H9 (cell line): ENCODE results near the gene CFAP100. TPM values are rescaled to one million over a fixed set of nuclear protein-coding genes. Genes with fewer than 3 reads are reported as not detected.

Source experiments
- DNase-seq: peaks from one replicate; pipeline ENCODE4 v3.0.0-alpha.2; 2017
- H2AFZ ChIP-seq: one replicate; pipeline ENCODE4 v1.6.1; 2013; ENCODE audit warnings: mild to moderate bottlenecking, low read length, control low read depth, moderate library complexity
- H2AK5ac ChIP-seq: 2 replicates; pipeline ENCODE4 v1.6.1; 2013; ENCODE audit warnings: low read length, control low read depth, mixed read lengths; ENCODE audit not compliant: insufficient read length
- H2BK120ac ChIP-seq: one replicate; pipeline ENCODE4 v1.6.1; 2013; ENCODE audit warnings: low read depth, mild to moderate bottlenecking, low read length, control low read depth, inconsistent platforms; ENCODE audit not compliant: poor library complexity, severe bottlenecking
- H2BK12ac ChIP-seq: 2 replicates; pipeline ENCODE4 v1.6.1; 2013; ENCODE audit warnings: low read length, control low read depth, mixed read lengths, low read depth; ENCODE audit not compliant: insufficient read length
- H2BK15ac ChIP-seq: 2 replicates; pipeline ENCODE4 v1.6.1; 2013; ENCODE audit warnings: low read depth, low read length, control low read depth
- H2BK20ac ChIP-seq: one replicate; pipeline ENCODE4 v1.6.1; 2013; ENCODE audit warnings: low read depth, mild to moderate bottlenecking, low read length, control low read depth, inconsistent platforms; ENCODE audit not compliant: poor library complexity, severe bottlenecking
- H2BK5ac ChIP-seq: 2 replicates; pipeline ENCODE4 v1.6.1; 2013; ENCODE audit warnings: low read length, control low read depth, mixed read lengths; ENCODE audit not compliant: insufficient read length
- H3K14ac ChIP-seq: 2 replicates; pipeline ENCODE4 v1.6.1; 2013; ENCODE audit warnings: low read length, control low read depth; ENCODE audit not compliant: insufficient read depth
- H3K18ac ChIP-seq: 2 replicates; pipeline ENCODE4 v1.6.1; 2013; ENCODE audit warnings: low read depth, mild to moderate bottlenecking, mixed read lengths, low read length, control low read depth; ENCODE audit not compliant: insufficient read length
- H3K23ac ChIP-seq: 2 replicates; pipeline ENCODE4 v1.6.1; 2013; ENCODE audit warnings: low read length, control low read depth, mixed read lengths, low read depth; ENCODE audit not compliant: insufficient read length
- H3K23me2 ChIP-seq: 2 replicates; pipeline ENCODE4 v1.6.1; 2013; ENCODE audit warnings: low read depth, mild to moderate bottlenecking, mixed read lengths, low read length, control low read depth; ENCODE audit not compliant: insufficient read length, poor library complexity, severe bottlenecking
- H3K27ac ChIP-seq: 2 replicates; pipeline ENCODE4 v1.5.1; 2013; ENCODE audit warnings: low read length, control low read depth, mixed read lengths, low read depth; ENCODE audit not compliant: insufficient read length
- H3K27me3 ChIP-seq: 2 replicates; pipeline ENCODE4 v1.6.1; 2013; ENCODE audit warnings: low read length, control low read depth, inconsistent platforms; ENCODE audit not compliant: insufficient read depth
- H3K4ac ChIP-seq: 2 replicates; pipeline ENCODE4 v1.6.1; 2013; ENCODE audit warnings: low read depth, mild to moderate bottlenecking, control low read depth, inconsistent platforms, low read length, moderate library complexity
- H3K4me1 ChIP-seq: 2 replicates; pipeline ENCODE4 v1.6.1; 2013; ENCODE audit warnings: low read length, control low read depth, inconsistent platforms; ENCODE audit not compliant: insufficient read depth
- H3K4me2 ChIP-seq: 2 replicates; pipeline ENCODE4 v1.6.1; 2013; ENCODE audit warnings: low read length, control low read depth, mixed read lengths; ENCODE audit not compliant: insufficient read length, insufficient read depth
- H3K56ac ChIP-seq: 2 replicates; pipeline ENCODE4 v1.6.1; 2013; ENCODE audit warnings: low read depth, mild to moderate bottlenecking, mixed read lengths, low read length, control low read depth; ENCODE audit not compliant: insufficient read length
- H3K79me1 ChIP-seq: 2 replicates; pipeline ENCODE4 v1.6.1; 2013; ENCODE audit warnings: low read depth, mild to moderate bottlenecking, moderate library complexity, low read length, control low read depth, inconsistent platforms; ENCODE audit not compliant: insufficient read depth, poor library complexity, severe bottlenecking
- H3K79me2 ChIP-seq: 2 replicates; pipeline ENCODE4 v1.6.1; 2013; ENCODE audit warnings: low read length, control low read depth, inconsistent platforms; ENCODE audit not compliant: insufficient read depth
- H3K9ac ChIP-seq: 2 replicates; pipeline ENCODE4 v1.6.1; 2013; ENCODE audit warnings: low read length, control low read depth, mixed read lengths; ENCODE audit not compliant: insufficient read length; ENCODE audit errors: extremely low read depth
- H3K9me3 ChIP-seq: one replicate; pipeline ENCODE4 v1.6.1; 2013; ENCODE audit warnings: low read depth, low read length, inconsistent platforms; ENCODE audit not compliant: control insufficient read depth
- H3T11ph ChIP-seq: one replicate; pipeline ENCODE4 v1.6.1; 2013; ENCODE audit warnings: mild to moderate bottlenecking, low read length, control low read depth, inconsistent platforms
- H4K20me1 ChIP-seq: one replicate; pipeline ENCODE4 v1.6.1; 2013; ENCODE audit not compliant: control insufficient read depth, insufficient read length, insufficient read depth
- H4K5ac ChIP-seq: 2 replicates; pipeline ENCODE4 v1.6.1; 2013; ENCODE audit warnings: low read depth, mild to moderate bottlenecking, mixed read lengths, low read length, control low read depth; ENCODE audit not compliant: insufficient read length
- H4K8ac ChIP-seq: replicated peaks from 2 replicates; pipeline ENCODE4 v1.6.1; 2013; ENCODE audit warnings: low read length, control low read depth, mixed read lengths, low read depth; ENCODE audit not compliant: insufficient read length
- H4K91ac ChIP-seq: 2 replicates; pipeline ENCODE4 v1.6.1; 2013; ENCODE audit warnings: low read depth, mild to moderate bottlenecking, moderate library complexity, mixed read lengths, low read length, control low read depth; ENCODE audit not compliant: insufficient read length
- H3K27ac Mint-ChIP-seq, 3 experiments: 2 replicates in 2 of 3; 3 replicates in 1 of 3; pipeline ENCODE4 v1.8.0; 2020 to 2021; ENCODE audit warnings: mixed read lengths in 3 of 3, mild to moderate bottlenecking in 1 of 3, moderate library complexity in 1 of 3
- H3K27me3 Mint-ChIP-seq: 2 replicates; pipeline ENCODE4 v1.8.0; 2021; ENCODE audit warnings: low read depth, mild to moderate bottlenecking, moderate library complexity, mixed read lengths
- H3K36me3 Mint-ChIP-seq, 3 experiments: 2 replicates in 2 of 3; 3 replicates in 1 of 3; pipeline ENCODE4 v1.8.0; 2020 to 2021; ENCODE audit warnings: low read depth in 3 of 3, mixed read lengths in 3 of 3; ENCODE audit not compliant: insufficient read depth in 1 of 3
- H3K4me1 Mint-ChIP-seq, 2 experiments: 2 replicates each; pipeline ENCODE4 v1.8.0; 2020; ENCODE audit warnings: mixed read lengths in 2 of 2
- H3K4me3 Mint-ChIP-seq, 2 experiments: 2 replicates in 1 of 2; 3 replicates in 1 of 2; pipeline ENCODE4 v1.8.0; 2020 to 2021; ENCODE audit warnings: mild to moderate bottlenecking in 2 of 2, mixed read lengths in 2 of 2, moderate library complexity in 1 of 2
- H3K9me3 Mint-ChIP-seq, 2 experiments: 2 replicates in 1 of 2; 3 replicates in 1 of 2; pipeline ENCODE4 v1.8.0; 2020; ENCODE audit warnings: mild to moderate bottlenecking in 2 of 2, mixed read lengths in 2 of 2, moderate library complexity in 1 of 2
- CTCF ChIP-seq: fragments of 200-600 bp; sonication (generic); conservative IDR thresholded peaks from 3 replicates; pipeline ENCODE4 v1.8.0; 2021; ENCODE audit warnings: antibody characterized with exemption, mild to moderate bottlenecking
- WGBS: extraction: QIAGEN DNeasy Blood & Tissue Kit; methylation state at CpG from one replicate; pipeline ENCODE4 v1.1.7; 2013; ENCODE audit warnings: missing lambda C conversion rate, low lambda C conversion rate, mixed read lengths; ENCODE audit not compliant: insufficient read length; ENCODE audit errors: extremely low coverage; 5-methylcytosine and 5-hydroxymethylcytosine counted together
- total RNA-seq: library from RNA; stranded (reverse); gene quantifications from 2 replicates; pipeline ENCODE4 v1.2.1, GENCODE V29; 2021

Gene CFAP100
- total RNA-seq, 1 experiment from 2014 or later: 0.44 TPM

GRCh38 chr3:126351086-126351770 is 43.5 kb upstream of the CFAP100 start:
- Histone ChIP-seq H3K18ac (no peak overlapping the region), H3K23ac (no peak overlapping the region), H4K8ac (no peak overlapping the region), H2BK120ac (no peak overlapping the region), H3T11ph (no peak overlapping the region), H3K27ac (no peak overlapping the region), H2BK12ac (no peak overlapping the region), H3K4ac (no peak overlapping the region), H3K27me3 (no peaks in the 10 kb centered on the region), H2BK5ac (no peak overlapping the region), H3K79me2 (no peaks in the 10 kb centered on the region), H3K9ac (no peak overlapping the region), H3K79me1 (no peaks in the 10 kb centered on the region), H3K23me2 (peaks cover 2% of the 10 kb centered on the region), H3K9me3 (no peaks in the 10 kb centered on the region), H2AFZ (no peak overlapping the region), H2BK20ac (no peak overlapping the region), H4K91ac (no peak overlapping the region), H3K4me2 (no peak overlapping the region), H3K56ac (no peak overlapping the region), H2AK5ac (no peak overlapping the region), H4K20me1 (no peaks in the 10 kb centered on the region), H3K4me1 (no peaks in the 10 kb centered on the region), H4K5ac (no peak overlapping the region), H3K14ac (no peak overlapping the region), H2BK15ac (no peak overlapping the region)
- H3K4me1 Mint-ChIP-seq: peaks cover 6 to 10% of the 10 kb centered on the region in 2 experiments
- no peak for TF ChIP-seq CTCF
- H3K27me3 Mint-ChIP-seq: no peaks in the 10 kb centered on the region; the same call in 1 of the 2 replicates
- H3K4me3 Mint-ChIP-seq: no peak overlapping the region
- WGBS: no CpG with 5 or more reads among the region's 10 CpGs
- peaks cover 3 to 16% (median 11%) of the 10 kb centered on the region in 3 experiments; a peak in 5 of 7 replicates for H3K36me3 Mint-ChIP-seq
- no peak for DNase-seq
- H3K27ac Mint-ChIP-seq: no peak overlapping the region
- no peaks in the 10 kb centered on the region for H3K9me3 Mint-ChIP-seq
